ENCODE results near the gene ANXA8.
A peak's percentile ranks its signal among the peaks of the same experiment; 100 is the strongest.

Gene ANXA8

GRCh38 chr10:47447209-47447608 lies 36.7 kb downstream of the ANXA8 start:
- no peak for DNase-seq (ENCODE audit: low read depth)

GRCh38 chr10:47445720-47446119 lies 38.2 kb downstream of the ANXA8 start:
- no peak for DNase-seq (ENCODE audit: low read depth)

- no peak for DNase-seq (ENCODE audit: low read depth)
These were observed 39.9 kb downstream of the ANXA8 start for GRCh38 chr10:47444047-47444446.

- DNase-seq (ENCODE audit: low read depth) = no peak
These were observed 40.8 kb downstream of the ANXA8 start for GRCh38 chr10:47443145-47443544.

- no peak for DNase-seq (ENCODE audit: low read depth)
These were observed 41.6 kb downstream of the ANXA8 start for GRCh38 chr10:47442351-47442750.

GRCh38 chr10:47441938-47442337 lies 42.0 kb downstream of the ANXA8 start:
- no peak for DNase-seq (ENCODE audit: low read depth)

- no peak for DNase-seq (ENCODE audit: low read depth)
These were observed 43.7 kb downstream of the ANXA8 start for GRCh38 chr10:47440207-47440606.

GRCh38 chr10:47438857-47439474 lies 44.9 kb downstream of the ANXA8 start:
- peak; percentile 55 for DNase-seq (ENCODE audit: low read depth)

GRCh38 chr10:47435081-47435480 lies 48.8 kb downstream of the ANXA8 start:
- no peak for DNase-seq (ENCODE audit: low read depth)

GRCh38 chr10:47425813-47426419 lies 58.0 kb downstream of the ANXA8 start:
- DNase-seq (ENCODE audit: low read depth) = no peak

GRCh38 chr10:47424231-47424630 lies 59.7 kb downstream of the ANXA8 start:
- DNase-seq (ENCODE audit: low read depth) = no peak

- no peak for DNase-seq (ENCODE audit: low read depth)
These were observed 60.4 kb downstream of the ANXA8 start for GRCh38 chr10:47423476-47423875.

GRCh38 chr10:47421057-47421952 lies 62.6 kb downstream of the ANXA8 start:
- DNase-seq (ENCODE audit: low read depth) = peak; percentile 86

GRCh38 chr10:47420305-47421056 lies 63.4 kb downstream of the ANXA8 start:
- no peak for DNase-seq (ENCODE audit: low read depth)

GRCh38 chr10:47419421-47419820 lies 64.5 kb downstream of the ANXA8 start:
- no peak for DNase-seq (ENCODE audit: low read depth)

GRCh38 chr10:47418966-47419365 lies 64.9 kb downstream of the ANXA8 start:
- no peak for DNase-seq (ENCODE audit: low read depth)

- no peak for DNase-seq (ENCODE audit: low read depth)
These were observed 65.6 kb downstream of the ANXA8 start for GRCh38 chr10:47418321-47418720.
